LNCAP (cell line): ENCODE results near the gene ENC1.

ENCODE experiments used
- TF ChIP-seq, protein P1 (sequence below): fragments of 450-650 bp; IDR thresholded peaks from 2 replicates; pipeline ENCODE4 v1.5.1; 2017; ENCODE audit warnings: mild to moderate bottlenecking

ENC1 gene

DNA sequence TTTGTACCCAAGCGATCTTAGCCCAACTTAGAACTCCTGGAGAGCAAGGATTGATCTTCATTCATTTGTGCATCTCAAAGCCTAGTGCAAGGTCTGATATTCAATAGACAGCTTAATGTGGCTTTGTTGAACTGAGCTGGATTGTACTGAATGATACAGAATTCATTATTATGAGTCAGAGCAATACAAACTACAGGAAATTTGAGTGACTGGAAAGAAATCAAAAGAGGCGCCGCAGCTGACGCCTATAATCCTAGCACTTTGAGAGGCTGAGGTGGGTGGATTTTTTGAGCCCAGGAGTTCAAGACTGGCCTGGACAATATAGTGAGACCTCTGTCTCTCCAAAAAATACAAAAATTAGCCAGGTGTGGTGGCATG is 58.6 kb downstream of the ENC1 start:
- TF ChIP-seq, protein P1, sequence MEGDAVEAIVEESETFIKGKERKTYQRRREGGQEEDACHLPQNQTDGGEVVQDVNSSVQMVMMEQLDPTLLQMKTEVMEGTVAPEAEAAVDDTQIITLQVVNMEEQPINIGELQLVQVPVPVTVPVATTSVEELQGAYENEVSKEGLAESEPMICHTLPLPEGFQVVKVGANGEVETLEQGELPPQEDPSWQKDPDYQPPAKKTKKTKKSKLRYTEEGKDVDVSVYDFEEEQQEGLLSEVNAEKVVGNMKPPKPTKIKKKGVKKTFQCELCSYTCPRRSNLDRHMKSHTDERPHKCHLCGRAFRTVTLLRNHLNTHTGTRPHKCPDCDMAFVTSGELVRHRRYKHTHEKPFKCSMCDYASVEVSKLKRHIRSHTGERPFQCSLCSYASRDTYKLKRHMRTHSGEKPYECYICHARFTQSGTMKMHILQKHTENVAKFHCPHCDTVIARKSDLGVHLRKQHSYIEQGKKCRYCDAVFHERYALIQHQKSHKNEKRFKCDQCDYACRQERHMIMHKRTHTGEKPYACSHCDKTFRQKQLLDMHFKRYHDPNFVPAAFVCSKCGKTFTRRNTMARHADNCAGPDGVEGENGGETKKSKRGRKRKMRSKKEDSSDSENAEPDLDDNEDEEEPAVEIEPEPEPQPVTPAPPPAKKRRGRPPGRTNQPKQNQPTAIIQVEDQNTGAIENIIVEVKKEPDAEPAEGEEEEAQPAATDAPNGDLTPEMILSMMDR = no peak

DNA sequence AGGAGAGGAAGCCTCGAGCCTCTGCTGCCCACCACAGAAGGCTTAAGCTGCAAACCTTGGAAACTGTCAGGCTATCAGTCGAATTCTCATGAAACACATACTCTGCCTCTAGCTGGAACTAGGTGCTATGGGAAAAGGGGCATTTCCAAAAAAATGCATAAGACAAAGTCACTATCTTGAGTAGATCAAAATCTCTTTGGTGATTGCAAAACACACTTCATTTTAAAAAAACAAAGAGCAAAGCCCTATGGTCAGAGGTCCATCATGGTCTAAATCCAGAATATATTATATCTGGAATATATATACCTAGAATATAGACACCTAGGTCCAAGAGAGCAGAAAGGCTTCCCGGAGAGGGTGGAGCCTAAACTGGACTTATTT is 59.8 kb downstream of the ENC1 start:
- TF ChIP-seq, protein P1 = no peak

DNA sequence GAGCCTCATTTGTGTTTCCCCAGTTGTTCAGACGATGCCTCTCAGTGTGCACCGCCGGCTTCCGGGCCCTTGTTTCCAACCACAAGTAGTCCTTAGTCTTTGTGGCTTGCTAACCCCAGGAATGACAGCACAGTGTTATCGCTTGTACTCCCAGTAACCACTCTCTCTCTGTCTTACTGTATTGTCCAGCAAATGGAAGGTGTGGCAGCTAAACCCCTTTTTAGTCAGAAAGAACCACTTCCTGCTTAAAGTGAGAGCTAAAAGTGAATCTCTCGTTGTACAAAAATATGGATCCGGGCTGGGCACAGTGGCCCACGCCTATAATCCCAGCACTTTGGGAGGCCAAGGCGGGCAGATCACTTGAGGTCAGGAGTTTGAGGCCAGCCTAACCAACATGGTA is 61.3 kb downstream of the ENC1 start:
- TF ChIP-seq, protein P1 = no peak

DNA sequence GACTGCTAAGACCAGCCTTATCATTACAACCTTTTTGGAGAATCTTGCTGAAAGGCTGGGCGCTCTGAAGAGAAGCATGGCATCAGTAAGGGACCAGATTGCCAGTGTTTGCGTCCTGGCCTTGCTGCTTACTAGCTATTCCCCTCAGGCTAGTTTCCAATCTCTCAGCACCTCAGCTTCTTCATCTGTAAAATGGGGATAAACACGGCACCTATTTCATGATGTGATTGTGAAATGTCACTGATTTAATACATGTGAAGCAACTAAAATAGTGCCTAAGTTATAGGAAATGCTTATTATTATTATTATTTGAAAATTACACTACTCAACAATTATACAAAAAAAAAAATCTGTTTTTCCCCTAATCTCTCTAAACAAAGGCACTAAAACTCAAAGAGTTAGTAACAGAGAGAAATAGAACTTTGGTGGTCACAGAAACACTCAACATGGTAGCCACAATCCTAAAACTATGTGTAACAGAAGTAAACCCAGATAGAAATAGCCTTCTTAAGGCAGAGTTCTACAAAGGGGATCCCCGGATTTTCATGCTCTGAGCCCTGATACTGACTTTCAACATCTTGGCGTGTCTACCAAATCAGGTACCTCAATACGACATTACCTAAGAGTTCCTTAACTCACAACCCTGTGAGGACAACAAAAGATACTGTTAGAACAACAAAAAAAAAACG is 62.0 kb downstream of the ENC1 start:
- TF ChIP-seq, protein P1 = no peak
